Panc1 (cell line): ENCODE measurements around the gene DLG2. TPM values are rescaled to one million over a fixed set of nuclear protein-coding genes. Genes with fewer than 3 reads are reported as not detected.

ENCODE experiments used
- ATAC-seq: fragments of 200-7000 bp; cut with Tn5 transposase; 2 replicates; pipeline ENCODE4 v1.9.1; 2020; ENCODE audit warnings: mild to moderate bottlenecking, moderate library complexity
- BruUV-seq: library from RNA; stranded (reverse); fragments of 400-500 nt; replicated peaks from 2 replicates; lab custom pipeline; 2021; lab: Mats Ljungman, UMichigan
- CTCF ChIA-PET: fragments of 300-600 bp; sonication (Branson Sonifier 250); formaldehyde crosslinking; loops from one replicate; lab custom pipeline; 2022; ENCODE audit warnings: antibody characterized with exemption; lab: Charles Lee
- POLR2A ChIA-PET: fragments of 300-600 bp; sonication (Branson Sonifier 250); formaldehyde crosslinking; loops from one replicate; lab custom pipeline; 2022; ENCODE audit warnings: antibody characterized with exemption; lab: Charles Lee
- DNase-seq: peaks from one replicate; pipeline ENCODE4 v3.0.0-alpha.2; 2010; ENCODE audit warnings: low read depth, low spot score
- H3K27ac ChIP-seq: 2 replicates; pipeline ENCODE4 v1.5.1; 2011; ENCODE audit warnings: mild to moderate bottlenecking, low read length, inconsistent platforms
- H3K27me3 ChIP-seq: fragments of 200-500 bp; sonication (Bioruptor generic); 2 replicates; pipeline ENCODE4 v1.6.0; 2014; ENCODE audit warnings: low read length, inconsistent platforms; ENCODE audit not compliant: control insufficient read depth, insufficient read depth
- H3K36me3 ChIP-seq: fragments of 200-500 bp; sonication (Bioruptor generic); 2 replicates; pipeline ENCODE4 v1.5.1; 2014; ENCODE audit warnings: inconsistent platforms, mild to moderate bottlenecking, low read length, moderate library complexity; ENCODE audit not compliant: control insufficient read depth, insufficient read depth
- H3K4me1 ChIP-seq: 2 replicates; pipeline ENCODE4 v1.5.1; 2011; ENCODE audit warnings: inconsistent platforms, mild to moderate bottlenecking, low read length, moderate library complexity; ENCODE audit not compliant: control insufficient read depth, insufficient read depth
- H3K4me3 ChIP-seq, 2 experiments: 2 replicates each; pipeline ENCODE4 v1.5.1; 2011 to 2012; ENCODE audit warnings: low read depth in 2 of 2, low read length in 2 of 2, mild to moderate bottlenecking in 2 of 2, inconsistent platforms in 1 of 2, moderate library complexity in 1 of 2
- H3K9me3 ChIP-seq: fragments of 200-500 bp; sonication (Bioruptor generic); 2 replicates; pipeline ENCODE4 v1.5.1; 2014; ENCODE audit warnings: low read depth, mild to moderate bottlenecking, inconsistent platforms, low read length, moderate library complexity; ENCODE audit not compliant: control insufficient read depth, insufficient read depth
- CTCF ChIP-seq: fragments of 450-650 bp; IDR thresholded peaks from 2 replicates; pipeline ENCODE4 v1.5.1; 2017; ENCODE audit warnings: mild to moderate bottlenecking
- POLR2AphosphoS5 ChIP-seq: IDR thresholded peaks from 2 replicates; pipeline ENCODE4 v1.6.1; 2012; ENCODE audit warnings: mild to moderate bottlenecking, low read depth, low read length, moderate library complexity
- SIN3A ChIP-seq: IDR thresholded peaks from 2 replicates; pipeline ENCODE4 v1.6.1; 2012; ENCODE audit warnings: low read depth, mild to moderate bottlenecking, low read length, moderate library complexity, borderline replicate concordance; ENCODE audit not compliant: insufficient read depth
- TCF7L2 ChIP-seq: IDR thresholded peaks from 2 replicates; pipeline ENCODE4 v1.6.1; 2011; ENCODE audit warnings: mild to moderate bottlenecking, low read depth, low read length, inconsistent platforms
- in situ Hi-C: cut with HindIII; loops from 2 replicates; pipeline ENCODE4 v1.10.0; 2016; ENCODE audit warnings: low sequenced_read_pairs, low pct_unique_long_range_greater_than_20kb
- intact Hi-C: fragments of 100-400 bp; cut with micrococcal nuclease; formaldehyde crosslinking; loops from one replicate; pipeline ENCODE4 v1.10.0; 2022; ENCODE audit not compliant: unreplicated experiment
- total RNA-seq: library from RNA; stranded (reverse); gene quantifications from one replicate; pipeline ENCODE4 v1.2.1, GENCODE V29; 2021; ENCODE audit not compliant: unreplicated experiment
- TF ChIP-seq, protein P1 (sequence below), 2 experiments: IDR thresholded peaks; 2 replicates each; pipeline ENCODE4 v1.6.1; 2011 to 2012; ENCODE audit warnings: low read depth in 2 of 2, control low read depth in 1 of 2, low read length in 1 of 2, mild to moderate bottlenecking in 1 of 2, moderate library complexity in 1 of 2; ENCODE audit not compliant: insufficient read depth in 1 of 2

Gene DLG2
- total RNA-seq, 1 experiment from 2014 or later, result 4.2 TPM

- Histone ChIP-seq H3K4me1 (no peaks in the 10 kb centered on the region), H3K36me3 (no peaks in the 10 kb centered on the region), H3K4me3 (no peak overlapping the region), H3K9me3 (no peaks in the 10 kb centered on the region), H3K27me3 (no peaks in the 10 kb centered on the region; the same call in 1 of the 2 replicates), H3K27ac (no peak overlapping the region)
- DNase-seq (no peak), ATAC-seq (no peak)
- BruUV-seq, result no TSS peak
- TF ChIP-seq SIN3A (no peak), POLR2AphosphoS5 (no peak), CTCF (no peak), TCF7L2 (no peak)
- TF ChIP-seq, protein P1, sequence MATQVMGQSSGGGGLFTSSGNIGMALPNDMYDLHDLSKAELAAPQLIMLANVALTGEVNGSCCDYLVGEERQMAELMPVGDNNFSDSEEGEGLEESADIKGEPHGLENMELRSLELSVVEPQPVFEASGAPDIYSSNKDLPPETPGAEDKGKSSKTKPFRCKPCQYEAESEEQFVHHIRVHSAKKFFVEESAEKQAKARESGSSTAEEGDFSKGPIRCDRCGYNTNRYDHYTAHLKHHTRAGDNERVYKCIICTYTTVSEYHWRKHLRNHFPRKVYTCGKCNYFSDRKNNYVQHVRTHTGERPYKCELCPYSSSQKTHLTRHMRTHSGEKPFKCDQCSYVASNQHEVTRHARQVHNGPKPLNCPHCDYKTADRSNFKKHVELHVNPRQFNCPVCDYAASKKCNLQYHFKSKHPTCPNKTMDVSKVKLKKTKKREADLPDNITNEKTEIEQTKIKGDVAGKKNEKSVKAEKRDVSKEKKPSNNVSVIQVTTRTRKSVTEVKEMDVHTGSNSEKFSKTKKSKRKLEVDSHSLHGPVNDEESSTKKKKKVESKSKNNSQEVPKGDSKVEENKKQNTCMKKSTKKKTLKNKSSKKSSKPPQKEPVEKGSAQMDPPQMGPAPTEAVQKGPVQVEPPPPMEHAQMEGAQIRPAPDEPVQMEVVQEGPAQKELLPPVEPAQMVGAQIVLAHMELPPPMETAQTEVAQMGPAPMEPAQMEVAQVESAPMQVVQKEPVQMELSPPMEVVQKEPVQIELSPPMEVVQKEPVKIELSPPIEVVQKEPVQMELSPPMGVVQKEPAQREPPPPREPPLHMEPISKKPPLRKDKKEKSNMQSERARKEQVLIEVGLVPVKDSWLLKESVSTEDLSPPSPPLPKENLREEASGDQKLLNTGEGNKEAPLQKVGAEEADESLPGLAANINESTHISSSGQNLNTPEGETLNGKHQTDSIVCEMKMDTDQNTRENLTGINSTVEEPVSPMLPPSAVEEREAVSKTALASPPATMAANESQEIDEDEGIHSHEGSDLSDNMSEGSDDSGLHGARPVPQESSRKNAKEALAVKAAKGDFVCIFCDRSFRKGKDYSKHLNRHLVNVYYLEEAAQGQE (IDR thresholded peaks at IDR 0.05; ENCODE audit: insufficient read depth in 1 of 2, low read depth in 2 of 2, low read length in 1 of 2), result no peak
- in situ Hi-C loops (no loop called here), intact Hi-C loops (no loop called here)
- CTCF ChIA-PET, result no interaction called here
- POLR2A ChIA-PET, result no interaction called here
Observed at GRCh38 chr11:85438328-85438727, 188.8 kb downstream of the DLG2 start.

DNA sequence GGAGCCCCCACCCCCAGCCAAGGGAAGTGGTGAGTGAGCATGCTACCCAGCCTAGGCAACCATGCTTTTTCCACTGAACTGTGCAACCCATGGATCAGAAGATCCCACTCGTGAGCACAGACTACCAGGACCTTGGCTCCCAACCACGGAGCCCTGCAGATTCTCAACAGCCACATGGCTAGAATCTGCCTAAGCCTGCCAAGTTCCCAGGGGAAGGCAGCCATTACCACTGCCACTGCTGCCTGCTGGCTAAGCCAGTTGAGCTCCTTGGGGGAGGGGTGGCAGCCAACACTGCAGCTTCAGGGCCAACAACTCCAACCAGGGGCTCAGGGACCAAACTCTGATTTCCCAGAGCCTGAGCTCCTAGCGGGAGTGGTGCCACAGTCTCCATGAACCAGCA lies 195.8 kb downstream of the DLG2 start:
- in situ Hi-C loops (no loop called here), intact Hi-C loops (no loop called here)

More for the DNA sequence above, 195.8 kb downstream of the DLG2 start:
- ChIA-PET POLR2A (no interaction called here), CTCF (no interaction called here)
- Histone ChIP-seq H3K36me3 (no peaks in the 10 kb centered on the region), H3K4me3 (no peak overlapping the region), H3K4me1 (no peaks in the 10 kb centered on the region), H3K27ac (no peak overlapping the region), H3K27me3 (no peaks in the 10 kb centered on the region), H3K9me3 (no peaks in the 10 kb centered on the region)
- no TSS peak for BruUV-seq
- DNase-seq (no peak), ATAC-seq (no peak)
- TF ChIP-seq TCF7L2 (no peak), CTCF (no peak), POLR2AphosphoS5 (no peak), SIN3A (no peak)
- TF ChIP-seq, protein P1 (IDR thresholded peaks at IDR 0.05; ENCODE audit: insufficient read depth in 1 of 2, low read depth in 2 of 2, low read length in 1 of 2), result no peak
